Neural crest cell (in vitro differentiated cells): ENCODE results near the gene PAX9. TPM values are rescaled to one million over a fixed set of nuclear protein-coding genes. Genes with fewer than 3 reads are reported as not detected.

Experiments
- DNase-seq: peaks from one replicate; pipeline ENCODE4 v3.0.0; 2021; ENCODE audit warnings: low read depth, mixed read lengths, low spot score
- H3K27ac Mint-ChIP-seq: one replicate; pipeline ENCODE4 v1.8.0; 2021; ENCODE audit warnings: mild to moderate bottlenecking, mixed read lengths; ENCODE audit not compliant: unreplicated experiment
- H3K27me3 Mint-ChIP-seq: 2 replicates; pipeline ENCODE4 v1.8.0; 2021; ENCODE audit warnings: low read depth, mild to moderate bottlenecking, mixed read lengths
- H3K36me3 Mint-ChIP-seq: 2 replicates; pipeline ENCODE4 v1.8.0; 2021; ENCODE audit warnings: low read depth, mild to moderate bottlenecking, mixed read lengths
- H3K4me1 Mint-ChIP-seq: 2 replicates; pipeline ENCODE4 v1.8.0; 2021; ENCODE audit warnings: mixed read lengths
- H3K4me3 Mint-ChIP-seq: one replicate; pipeline ENCODE4 v1.8.0; 2021; ENCODE audit warnings: mild to moderate bottlenecking, mixed read lengths
- H3K9me3 Mint-ChIP-seq: 2 replicates; pipeline ENCODE4 v1.8.0; 2021; ENCODE audit warnings: mixed read lengths
- total RNA-seq: library from RNA; stranded (reverse); gene quantifications from 2 replicates; pipeline ENCODE4 v1.2.1, GENCODE V29; 2021
- TF ChIP-seq, protein P1 (sequence below): fragments of 200-600 bp; sonication (generic); conservative IDR thresholded peaks from 2 replicates; pipeline ENCODE4 v1.5.0; 2021; ENCODE audit warnings: antibody characterized with exemption, mild to moderate bottlenecking

Gene PAX9
- total RNA-seq, 1 donor from 2014 or later, result not detected

DNA sequence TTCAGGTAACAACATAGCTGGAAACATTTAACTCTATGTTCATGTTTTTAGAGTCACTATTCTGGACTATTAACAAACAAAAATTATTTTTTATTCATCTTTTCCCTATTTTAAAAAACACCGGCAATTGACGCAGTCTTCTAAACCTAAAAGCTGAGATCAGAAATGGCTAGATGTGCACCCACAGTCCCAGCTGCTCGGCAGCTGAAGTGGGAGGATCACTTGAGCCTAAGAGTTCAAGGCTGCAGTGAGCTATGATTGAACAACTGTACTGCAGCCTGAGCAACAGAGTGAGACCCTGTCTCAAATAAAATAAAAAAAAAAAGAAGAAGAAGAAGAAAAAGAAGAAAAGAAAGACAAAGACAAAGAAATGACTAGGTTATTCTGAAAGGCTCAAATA lies 64.5 kb downstream of the PAX9 start:
- no peak overlapping the region for H3K27ac Mint-ChIP-seq
- no peak for DNase-seq
- no peak overlapping the region for H3K4me3 Mint-ChIP-seq
- H3K27me3 Mint-ChIP-seq, result no peaks in the 10 kb centered on the region
- no peaks in the 10 kb centered on the region for H3K4me1 Mint-ChIP-seq
- H3K9me3 Mint-ChIP-seq, result no peaks in the 10 kb centered on the region
- H3K36me3 Mint-ChIP-seq, result no peaks in the 10 kb centered on the region
- TF ChIP-seq, protein P1, sequence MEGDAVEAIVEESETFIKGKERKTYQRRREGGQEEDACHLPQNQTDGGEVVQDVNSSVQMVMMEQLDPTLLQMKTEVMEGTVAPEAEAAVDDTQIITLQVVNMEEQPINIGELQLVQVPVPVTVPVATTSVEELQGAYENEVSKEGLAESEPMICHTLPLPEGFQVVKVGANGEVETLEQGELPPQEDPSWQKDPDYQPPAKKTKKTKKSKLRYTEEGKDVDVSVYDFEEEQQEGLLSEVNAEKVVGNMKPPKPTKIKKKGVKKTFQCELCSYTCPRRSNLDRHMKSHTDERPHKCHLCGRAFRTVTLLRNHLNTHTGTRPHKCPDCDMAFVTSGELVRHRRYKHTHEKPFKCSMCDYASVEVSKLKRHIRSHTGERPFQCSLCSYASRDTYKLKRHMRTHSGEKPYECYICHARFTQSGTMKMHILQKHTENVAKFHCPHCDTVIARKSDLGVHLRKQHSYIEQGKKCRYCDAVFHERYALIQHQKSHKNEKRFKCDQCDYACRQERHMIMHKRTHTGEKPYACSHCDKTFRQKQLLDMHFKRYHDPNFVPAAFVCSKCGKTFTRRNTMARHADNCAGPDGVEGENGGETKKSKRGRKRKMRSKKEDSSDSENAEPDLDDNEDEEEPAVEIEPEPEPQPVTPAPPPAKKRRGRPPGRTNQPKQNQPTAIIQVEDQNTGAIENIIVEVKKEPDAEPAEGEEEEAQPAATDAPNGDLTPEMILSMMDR, result no peak

Other genes starting within 250 kb of the PAX9 start
- gene NKX2-1, start 141.6 kb upstream of the PAX9 start, total RNA-seq, result not detected in 2 replicates
- not detected in 2 replicates for gene NKX2-8, start 79.2 kb upstream of the PAX9 start, total RNA-seq